Right lobe of liver (tissue), 6 donors: ENCODE data around the gene CKMT2. TPM values are rescaled to one million over a fixed set of nuclear protein-coding genes. Genes with fewer than 3 reads are reported as not detected.

Experiments used
- ATAC-seq, 4 donors: fragments of 200-7000 bp; cut with Tn5 transposase; one replicate each; pipeline ENCODE4 v1.9.1; 2020; ENCODE audit warnings: mild to moderate bottlenecking in 4 of 4, moderate library complexity in 4 of 4
- DNase-seq, 3 donors: peaks; one replicate each; pipeline ENCODE4 v3.0.0-alpha.2; 2020
- H3K27ac ChIP-seq, 3 donors: fragments of 200-600 bp; one replicate each; pipeline ENCODE4 v1.8.0; 2022
- H3K27me3 ChIP-seq, 2 donors: fragments of 200-600 bp; one replicate each; pipeline ENCODE4 v1.8.0; 2022
- H3K36me3 ChIP-seq, 4 donors: fragments of 200-600 bp; sonication (generic) in 1 of 4; one replicate each; pipeline versions ENCODE4 v1.5.1 to v1.8.0; 2017 to 2022; ENCODE audit warnings: control low read depth in 1 of 4
- H3K4me1 ChIP-seq, 4 donors: fragments of 200-600 bp; sonication (generic) in 1 of 4; one replicate each; pipeline versions ENCODE4 v1.5.1 to v1.8.0; 2017 to 2022; ENCODE audit warnings: control low read depth in 1 of 4
- H3K4me3 ChIP-seq, 3 donors: fragments of 200-600 bp; one replicate each; pipeline ENCODE4 v1.8.0; 2022
- H3K9me3 ChIP-seq, 4 donors: fragments of 200-600 bp; sonication (generic) in 1 of 4; one replicate each; pipeline versions ENCODE4 v1.5.1 to v1.8.0; 2017 to 2022; ENCODE audit warnings: control low read depth in 1 of 4
- CTCF ChIP-seq, 4 donors: fragments of 200-600 bp in 3 of 4; fragments of 450-650 bp in 1 of 4; IDR thresholded peaks; one replicate each; pipeline versions ENCODE4 v1.5.1 to v1.8.0; 2016 to 2022; ENCODE audit warnings: antibody characterized with exemption in 4 of 4, mild to moderate bottlenecking in 2 of 4
- POLR2A ChIP-seq: fragments of 450-650 bp; IDR thresholded peaks from one replicate; pipeline ENCODE4 v1.6.1; 2017; ENCODE audit warnings: antibody characterized with exemption, mild to moderate bottlenecking
- WGBS: methylation state at CpG from one replicate; pipeline ENCODE4 v1.1.6; 2018; ENCODE audit warnings: low coverage, low lambda C conversion rate; ENCODE audit not compliant: insufficient coverage; ENCODE audit errors: missing lambda C conversion rate; 5-methylcytosine and 5-hydroxymethylcytosine counted together
- intact Hi-C, 2 donors: fragments of 100-400 bp; cut with DNase I; formaldehyde crosslinking; loops; one replicate each; pipeline versions ENCODE4 v1.11.2 to v1.14.1; 2022
- total RNA-seq, 6 experiments: library from RNA; depleted of rRNA in 2 of 6; stranded (reverse); fragments of >200 nt in 2 of 6; fragmentation: NEBNext Ultra II Directional in 3 of 6; extraction: Animal tissue kit (Norgen Biotek cat#: 25700) in 3 of 6; gene quantifications; one replicate each; pipeline versions ENCODE4 v1.1.0 to v1.2.4, GENCODE V29; 2016 to 2023
- donor health status: DM: no; HTN: yes; CAD: no.
- donor health status: DM: no; HTN: no; CAD: no.
- donor health status: DM: no; HTN: no; CAD: no.
- donor health status: DM: no; HTN: yes; CAD: no.
- donor health status: DM: no; HTN: yes; CAD: no.

CKMT2 gene
- total RNA-seq, 6 experiments from 2014 or later: 0.39 to 1.8 (median 0.80) TPM

DNA sequence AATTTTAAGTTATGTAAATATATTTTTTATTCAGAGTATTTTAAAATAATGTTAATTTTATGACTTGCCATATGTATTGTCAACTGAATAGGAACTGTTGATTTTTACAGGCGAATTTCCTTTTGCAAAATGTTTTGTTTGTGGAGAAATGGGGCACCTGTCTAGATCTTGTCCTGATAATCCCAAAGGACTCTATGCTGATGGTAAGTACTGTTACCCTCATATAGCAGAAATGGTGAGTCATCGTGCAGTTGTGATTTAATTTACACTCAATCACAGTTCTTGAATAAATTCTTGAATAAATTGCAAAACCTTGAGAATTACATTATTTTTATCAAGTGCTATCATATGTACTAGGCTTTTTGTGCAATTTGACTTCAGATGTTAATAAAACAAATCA, 75.7 kb downstream of the CKMT2 start:
- peaks cover 0 to 7% (median 2%) of the 10 kb centered on the region in 4 donors for H3K36me3 ChIP-seq
- H3K27me3 ChIP-seq: no peaks in the 10 kb centered on the region
- H3K4me3 ChIP-seq: no peak overlapping the region
- ATAC-seq (no peak), DNase-seq (no peak)
- WGBS: 92% methylated on average over 1 of the region's 2 CpGs
- TF ChIP-seq CTCF (IDR thresholded peaks at IDR 0.05): no peak
- no peak for TF ChIP-seq POLR2A
- H3K27ac ChIP-seq: peak overlapping the region in 1 of 3 donors; percentile 77
- H3K9me3 ChIP-seq: no peaks in the 10 kb centered on the region
- intact Hi-C loops: no loop called here
- H3K4me1 ChIP-seq: peaks cover 0 to 22% (median 2%) of the 10 kb centered on the region in 4 donors

DNA sequence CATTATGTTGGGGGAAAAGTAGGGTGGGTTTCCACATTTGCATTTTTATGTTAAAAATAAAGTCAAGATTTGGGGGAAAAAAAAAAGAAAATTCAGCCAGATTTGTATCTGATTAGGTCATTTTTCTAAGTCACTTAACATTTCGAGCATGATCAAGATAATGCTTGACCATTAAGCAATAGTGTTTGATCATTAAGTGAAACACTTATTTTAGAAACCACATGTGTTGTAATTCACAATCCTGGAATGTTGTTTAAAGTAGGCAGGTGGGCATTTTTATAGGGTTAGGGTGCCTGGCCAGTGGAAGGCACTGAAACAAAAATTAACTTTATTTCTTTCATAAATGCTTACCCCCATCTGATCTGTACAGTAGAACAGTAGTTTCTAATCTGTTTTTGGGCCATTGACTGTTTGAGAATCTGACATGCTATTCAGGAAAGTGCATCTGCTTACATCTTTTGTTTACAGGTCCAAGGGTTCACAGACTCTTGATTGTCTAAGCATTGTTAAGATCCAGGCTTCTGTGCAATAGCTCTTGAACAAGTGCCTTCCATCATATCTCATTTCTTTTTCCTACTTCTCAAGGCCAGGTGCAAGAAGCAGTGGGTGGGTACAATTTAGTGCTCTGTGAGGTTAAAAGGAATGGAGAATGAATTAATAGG, 77.4 kb downstream of the CKMT2 start:
- intact Hi-C loops: no loop called here
- Histone ChIP-seq H3K4me3 (no peak overlapping the region), H3K36me3 (peaks cover 0 to 7% (median 2%) of the 10 kb centered on the region in 4 donors), H3K27me3 (no peaks in the 10 kb centered on the region), H3K4me1 (peaks cover 0 to 18% (median 2%) of the 10 kb centered on the region in 4 donors), H3K9me3 (no peaks in the 10 kb centered on the region), H3K27ac (peak overlapping the region; percentile 13 to 77 (median 47))
- no peak for DNase-seq
- TF ChIP-seq CTCF (IDR thresholded peaks at IDR 0.05) (no peak), POLR2A (no peak)
- ATAC-seq: peak; percentile 72 to 81 (median 76)
- 19% methylated on average over 1 of the region's 1 CpG for WGBS

- peaks cover 0 to 7% (median 2%) of the 10 kb centered on the region in 4 donors for H3K36me3 ChIP-seq
- ATAC-seq (no peak), DNase-seq (no peak)
- no peak for TF ChIP-seq CTCF (IDR thresholded peaks at IDR 0.05)
- TF ChIP-seq POLR2A: no peak
- H3K4me3 ChIP-seq: no peak overlapping the region
- H3K27me3 ChIP-seq: no peaks in the 10 kb centered on the region
- intact Hi-C loops: no loop called here
- H3K4me1 ChIP-seq: peaks cover 0 to 18% (median 2%) of the 10 kb centered on the region in 4 donors
- no peaks in the 10 kb centered on the region for H3K9me3 ChIP-seq
- H3K27ac ChIP-seq: no peak overlapping the region
Observed at GRCh38 chr5:81313278-81313677, 80.2 kb downstream of the CKMT2 start.

DNA sequence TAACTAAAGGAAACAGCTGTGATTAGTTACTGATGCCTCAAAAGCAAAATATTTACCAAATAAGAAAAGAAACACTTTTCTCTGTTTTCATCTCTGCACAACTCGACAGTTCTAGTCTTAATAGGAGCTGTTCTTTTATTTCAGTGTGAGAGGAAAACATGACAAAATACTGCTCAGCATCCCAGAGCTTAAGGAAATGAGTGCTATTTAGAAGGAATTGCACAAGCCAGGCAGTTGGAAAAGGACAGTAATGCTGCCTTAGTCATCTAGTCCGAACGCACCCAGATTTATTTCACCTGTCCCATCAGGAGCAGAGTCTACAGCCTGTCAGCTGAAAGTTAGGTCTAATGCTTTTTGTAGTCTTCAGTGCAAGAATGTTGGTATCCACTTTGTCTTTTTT, 80.6 kb downstream of the CKMT2 start:
- Histone ChIP-seq H3K9me3 (no peaks in the 10 kb centered on the region), H3K36me3 (peaks cover 0 to 7% (median 2%) of the 10 kb centered on the region in 4 donors), H3K4me3 (no peak overlapping the region), H3K27me3 (no peaks in the 10 kb centered on the region), H3K27ac (no peak overlapping the region), H3K4me1 (peaks cover 0 to 18% (median 2%) of the 10 kb centered on the region in 4 donors)
- 100% methylated on average over 2 of the region's 3 CpGs for WGBS
- TF ChIP-seq CTCF (IDR thresholded peaks at IDR 0.05): no peak
- no peak for TF ChIP-seq POLR2A
- ATAC-seq (peak in 1 of 4 donors; percentile 9), DNase-seq (no peak)
- intact Hi-C loops: no loop called here
